Loucy (cell line): Measurements from ENCODE around the gene ALAS1.

ENCODE experiments used
- H2AFZ ChIP-seq: fragments of 200-600 bp; sonication (generic); 2 replicates; pipeline ENCODE4 v1.6.0; 2016; ENCODE audit warnings: antibody characterized with exemption, mild to moderate bottlenecking, low read length, moderate library complexity
- H3F3A ChIP-seq: fragments of 200-600 bp; 2 replicates; pipeline ENCODE4 v1.6.0; 2016; ENCODE audit warnings: antibody characterized with exemption, low read depth, mild to moderate bottlenecking
- H3K27me3 ChIP-seq: fragments of 200-600 bp; sonication (generic); 2 replicates; pipeline ENCODE4 v1.6.1; 2014; ENCODE audit warnings: low read length, mild to moderate bottlenecking; ENCODE audit not compliant: insufficient read depth, poor library complexity, severe bottlenecking
- H3K36me3 ChIP-seq: fragments of 200-600 bp; sonication (generic); 2 replicates; pipeline ENCODE4 v1.6.1; 2016; ENCODE audit warnings: low read length; ENCODE audit not compliant: insufficient read depth
- H3K4me1 ChIP-seq: fragments of 200-600 bp; sonication (generic); 2 replicates; pipeline ENCODE4 v1.5.1; 2014; ENCODE audit warnings: low read length, mild to moderate bottlenecking; ENCODE audit not compliant: insufficient read depth, poor library complexity, severe bottlenecking
- H3K4me2 ChIP-seq: fragments of 200-600 bp; sonication (generic); 2 replicates; pipeline ENCODE4 v1.6.0; 2014; ENCODE audit warnings: antibody characterized with exemption, low read length, low read depth, mild to moderate bottlenecking; ENCODE audit not compliant: poor library complexity, severe bottlenecking
- H3K4me3 ChIP-seq: fragments of 200-600 bp; sonication (generic); 2 replicates; pipeline ENCODE4 v1.5.1; 2014; ENCODE audit warnings: low read length, mild to moderate bottlenecking, mixed read lengths; ENCODE audit not compliant: poor library complexity, severe bottlenecking
- H3K79me2 ChIP-seq: fragments of 200-600 bp; sonication (generic); 2 replicates; pipeline ENCODE4 v1.6.1; 2014; ENCODE audit warnings: low read length; ENCODE audit not compliant: insufficient read depth
- H3K9ac ChIP-seq: fragments of 200-600 bp; sonication (generic); 2 replicates; pipeline ENCODE4 v1.6.0; 2014; ENCODE audit warnings: mild to moderate bottlenecking, low read depth, low read length, moderate library complexity; ENCODE audit not compliant: poor library complexity, severe bottlenecking
- H3K9me2 ChIP-seq: fragments of 200-600 bp; sonication (generic); replicated peaks from 2 replicates; pipeline ENCODE4 v1.6.1; 2016; ENCODE audit warnings: low read depth, low read length, mixed read lengths
- H3K9me3 ChIP-seq: fragments of 200-600 bp; sonication (generic); 2 replicates; pipeline ENCODE4 v1.6.1; 2014; ENCODE audit warnings: mild to moderate bottlenecking, antibody characterized with exemption, low read length, low read depth; ENCODE audit not compliant: insufficient read depth
- H4K20me1 ChIP-seq: fragments of 200-600 bp; sonication (generic); 2 replicates; pipeline ENCODE4 v1.6.0; 2014; ENCODE audit warnings: antibody characterized with exemption, low read length, mild to moderate bottlenecking; ENCODE audit not compliant: insufficient read depth, poor library complexity, severe bottlenecking
- CTCF ChIP-seq: fragments of 200-600 bp; sonication (generic); conservative IDR thresholded peaks from 2 replicates; pipeline ENCODE4 v1.5.1; 2014; ENCODE audit warnings: mild to moderate bottlenecking, antibody characterized with exemption, low read length
- EZH2phosphoT487 ChIP-seq: fragments of 200-600 bp; IDR thresholded peaks from 2 replicates; pipeline ENCODE4 v1.6.1; 2018; ENCODE audit warnings: antibody characterized with exemption, mild to moderate bottlenecking, moderate library complexity, borderline replicate concordance

ALAS1 gene

GRCh38 chr3:52222319-52223221, 24.6 kb downstream of the ALAS1 start:
- TF ChIP-seq EZH2phosphoT487, result no peak
- TF ChIP-seq CTCF, result no peak
- Histone ChIP-seq H4K20me1 (no peaks in the 10 kb centered on the region), H3K4me1 (peaks cover 53% of the 10 kb centered on the region), H3K9me3 (no peaks in the 10 kb centered on the region), H3K4me3 (peak overlapping the region; percentile 80), H3K36me3 (peaks cover under 1% of the 10 kb centered on the region; the same call in 1 of the 2 replicates), H3K9ac (peak overlapping the region; percentile 84), H3K4me2 (peak overlapping the region; percentile 92), H2AFZ (peak overlapping the region; percentile 76), H3K9me2 (no peaks in the 10 kb centered on the region), H3K27me3 (no peaks in the 10 kb centered on the region), H3K79me2 (peaks cover 41% of the 10 kb centered on the region), H3F3A (0 out of 2 replicates have a peak, but pooled peaks cover 3% of the 10 kb centered on the region)

GRCh38 chr3:52223449-52224408, 25.8 kb downstream of the ALAS1 start:
- Histone ChIP-seq H3K9me3 (no peaks in the 10 kb centered on the region), H2AFZ (no peak overlapping the region), H3K27me3 (no peaks in the 10 kb centered on the region), H3F3A (no peaks in the 10 kb centered on the region), H3K9ac (peak overlapping the region; percentile 84), H3K79me2 (peaks cover 36% of the 10 kb centered on the region), H4K20me1 (no peaks in the 10 kb centered on the region), H3K4me1 (peaks cover 42% of the 10 kb centered on the region), H3K9me2 (no peaks in the 10 kb centered on the region), H3K36me3 (peaks cover 7% of the 10 kb centered on the region; the same call in 1 of the 2 replicates), H3K4me2 (peak overlapping the region; percentile 92), H3K4me3 (peak overlapping the region; percentile 80)
- TF ChIP-seq CTCF (no peak), EZH2phosphoT487 (no peak)

GRCh38 chr3:52225452-52226228, 27.7 kb downstream of the ALAS1 start, which contains the start of gene TLR9:
TLR9 (minus strand) TSS chr3:52225645; CDS start chr3:52225529, 116 bp downstream.
- Histone ChIP-seq H3K9me2 (no peaks in the 10 kb centered on the region), H2AFZ (no peak within 1 kb of the TSS), H3K4me2 (peak within 1 kb of the TSS; percentile 92), H4K20me1 (no peaks in the 10 kb centered on the region), H3K4me3 (no peak within 1 kb of the TSS), H3K79me2 (peaks cover 35% of the 10 kb centered on the region), H3K9me3 (no peaks in the 10 kb centered on the region), H3K9ac (no peak within 1 kb of the TSS), H3K4me1 (peaks cover 30% of the 10 kb centered on the region), H3K36me3 (peaks cover 23% of the 10 kb centered on the region; the same call in 1 of the 2 replicates), H3F3A (no peaks in the 10 kb centered on the region), H3K27me3 (no peaks in the 10 kb centered on the region)
- no peak for TF ChIP-seq CTCF
- TF ChIP-seq EZH2phosphoT487, result no peak
